ENCODE data around the gene MIB1.
"Not testable (repeated sequence)": the region's sequence is repeated elsewhere in the genome, so short reads cannot be mapped to it uniquely, and the experiment has no call there.

Gene MIB1

GRCh38 chr18:21740538-21741311 lies at the start of gene MIB1:
TSS of gene MIB1 (plus strand) at chr18:21740792. CDS start at chr18:21741584, 792 bp downstream.
- in situ Hi-C loops (cut with HindIII; ENCODE audit: low sequenced_read_pairs): no loop called here

GRCh38 chr18:21693322-21693721 lies 47.3 kb upstream of the MIB1 start:
- in situ Hi-C loops (cut with HindIII; ENCODE audit: low sequenced_read_pairs): no loop called here

- in situ Hi-C loops (cut with HindIII; ENCODE audit: low sequenced_read_pairs): no loop called here
Measured at GRCh38 chr18:21700528-21701075, 40.0 kb upstream of the MIB1 start.

- in situ Hi-C loops (cut with HindIII; ENCODE audit: low sequenced_read_pairs): no loop called here
Measured at GRCh38 chr18:21701621-21702020, 39.0 kb upstream of the MIB1 start.

GRCh38 chr18:21702602-21703001 lies 38.0 kb upstream of the MIB1 start:
- in situ Hi-C loops (cut with HindIII; ENCODE audit: low sequenced_read_pairs): no loop called here

GRCh38 chr18:21703241-21703820 lies 37.3 kb upstream of the MIB1 start:
- in situ Hi-C loops (cut with HindIII; ENCODE audit: low sequenced_read_pairs): no loop called here

GRCh38 chr18:21704603-21705364 lies 35.8 kb upstream of the MIB1 start, which contains the start of gene ABHD3:
TSS of gene ABHD3 (minus strand) at chr18:21704774. CDS start at chr18:21704665, 109 bp downstream.
- in situ Hi-C loops (cut with HindIII; ENCODE audit: low sequenced_read_pairs): no loop called here

GRCh38 chr18:21706386-21706865 lies 34.2 kb upstream of the MIB1 start:
- in situ Hi-C loops (cut with HindIII; ENCODE audit: low sequenced_read_pairs): no loop called here

- in situ Hi-C loops (cut with HindIII; ENCODE audit: low sequenced_read_pairs): not testable (repeated sequence)
Measured at GRCh38 chr18:21707130-21707529, 33.5 kb upstream of the MIB1 start.

GRCh38 chr18:21714474-21714873 lies 26.1 kb upstream of the MIB1 start:
- in situ Hi-C loops (cut with HindIII; ENCODE audit: low sequenced_read_pairs): no loop called here

GRCh38 chr18:21722687-21723086 lies 17.9 kb upstream of the MIB1 start:
- in situ Hi-C loops (cut with HindIII; ENCODE audit: low sequenced_read_pairs): no loop called here

GRCh38 chr18:21725201-21725600 lies 15.4 kb upstream of the MIB1 start:
- in situ Hi-C loops (cut with HindIII; ENCODE audit: low sequenced_read_pairs): no loop called here

GRCh38 chr18:21727702-21728101 lies 12.9 kb upstream of the MIB1 start:
- in situ Hi-C loops (cut with HindIII; ENCODE audit: low sequenced_read_pairs): no loop called here

GRCh38 chr18:21733011-21733410 lies 7.6 kb upstream of the MIB1 start:
- in situ Hi-C loops (cut with HindIII; ENCODE audit: low sequenced_read_pairs): no loop called here

GRCh38 chr18:21735452-21736015 lies 5.1 kb upstream of the MIB1 start:
- in situ Hi-C loops (cut with HindIII; ENCODE audit: low sequenced_read_pairs): no loop called here

GRCh38 chr18:21736926-21737325 lies 3.7 kb upstream of the MIB1 start:
- in situ Hi-C loops (cut with HindIII; ENCODE audit: low sequenced_read_pairs): not testable (repeated sequence)

- in situ Hi-C loops (cut with HindIII; ENCODE audit: low sequenced_read_pairs): no loop called here
Measured at GRCh38 chr18:21739604-21740537, 721 bp upstream of the MIB1 start.

GRCh38 chr18:21741312-21741561 lies 645 bp downstream of the MIB1 start:
- in situ Hi-C loops (cut with HindIII; ENCODE audit: low sequenced_read_pairs): no loop called here

- in situ Hi-C loops (cut with HindIII; ENCODE audit: low sequenced_read_pairs): no loop called here
Measured at GRCh38 chr18:21741562-21742314, 1.1 kb downstream of the MIB1 start.
